Fibroblast of mammary gland (primary cell): Measurements from ENCODE around the gene ZNF234.
"Not testable (repeated sequence)": the region's sequence is repeated elsewhere in the genome, so short reads cannot be mapped to it uniquely, and the experiment has no call there.

Experiments used
- DNase-seq: peaks from one replicate; pipeline ENCODE4 v3.0.0-alpha.2; 2010; ENCODE audit warnings: low read depth
- H3K4me3 ChIP-seq: 2 replicates; pipeline ENCODE4 v1.5.1; 2011; ENCODE audit warnings: low read depth, mild to moderate bottlenecking, low read length, moderate library complexity; ENCODE audit not compliant: control insufficient read depth
- TF ChIP-seq, protein P1 (sequence below): conservative IDR thresholded peaks from 2 replicates; pipeline ENCODE4 v1.5.1; 2011; ENCODE audit warnings: low read depth, low read length, inconsistent platforms; ENCODE audit not compliant: control insufficient read depth, insufficient read depth

ZNF234 gene

DNA sequence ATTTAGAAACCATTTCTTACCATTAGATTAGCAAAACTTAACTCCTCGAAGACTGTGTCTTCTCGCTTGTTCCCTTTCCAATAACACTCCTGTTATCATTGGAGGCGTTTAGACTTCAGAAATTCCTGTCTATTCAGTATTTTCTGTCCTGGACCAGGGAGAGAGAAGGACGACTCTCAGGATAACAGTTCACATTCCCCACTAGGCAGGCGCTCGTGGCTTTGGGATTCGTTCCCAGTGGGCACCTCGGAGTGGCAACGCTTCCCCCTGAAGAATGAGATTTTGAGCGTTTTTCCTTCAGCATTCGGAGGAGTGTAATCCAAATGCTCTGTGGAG, 28.6 kb upstream of the ZNF234 start:
- DNase-seq = no peak
- TF ChIP-seq, protein P1, sequence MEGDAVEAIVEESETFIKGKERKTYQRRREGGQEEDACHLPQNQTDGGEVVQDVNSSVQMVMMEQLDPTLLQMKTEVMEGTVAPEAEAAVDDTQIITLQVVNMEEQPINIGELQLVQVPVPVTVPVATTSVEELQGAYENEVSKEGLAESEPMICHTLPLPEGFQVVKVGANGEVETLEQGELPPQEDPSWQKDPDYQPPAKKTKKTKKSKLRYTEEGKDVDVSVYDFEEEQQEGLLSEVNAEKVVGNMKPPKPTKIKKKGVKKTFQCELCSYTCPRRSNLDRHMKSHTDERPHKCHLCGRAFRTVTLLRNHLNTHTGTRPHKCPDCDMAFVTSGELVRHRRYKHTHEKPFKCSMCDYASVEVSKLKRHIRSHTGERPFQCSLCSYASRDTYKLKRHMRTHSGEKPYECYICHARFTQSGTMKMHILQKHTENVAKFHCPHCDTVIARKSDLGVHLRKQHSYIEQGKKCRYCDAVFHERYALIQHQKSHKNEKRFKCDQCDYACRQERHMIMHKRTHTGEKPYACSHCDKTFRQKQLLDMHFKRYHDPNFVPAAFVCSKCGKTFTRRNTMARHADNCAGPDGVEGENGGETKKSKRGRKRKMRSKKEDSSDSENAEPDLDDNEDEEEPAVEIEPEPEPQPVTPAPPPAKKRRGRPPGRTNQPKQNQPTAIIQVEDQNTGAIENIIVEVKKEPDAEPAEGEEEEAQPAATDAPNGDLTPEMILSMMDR = no peak

DNA sequence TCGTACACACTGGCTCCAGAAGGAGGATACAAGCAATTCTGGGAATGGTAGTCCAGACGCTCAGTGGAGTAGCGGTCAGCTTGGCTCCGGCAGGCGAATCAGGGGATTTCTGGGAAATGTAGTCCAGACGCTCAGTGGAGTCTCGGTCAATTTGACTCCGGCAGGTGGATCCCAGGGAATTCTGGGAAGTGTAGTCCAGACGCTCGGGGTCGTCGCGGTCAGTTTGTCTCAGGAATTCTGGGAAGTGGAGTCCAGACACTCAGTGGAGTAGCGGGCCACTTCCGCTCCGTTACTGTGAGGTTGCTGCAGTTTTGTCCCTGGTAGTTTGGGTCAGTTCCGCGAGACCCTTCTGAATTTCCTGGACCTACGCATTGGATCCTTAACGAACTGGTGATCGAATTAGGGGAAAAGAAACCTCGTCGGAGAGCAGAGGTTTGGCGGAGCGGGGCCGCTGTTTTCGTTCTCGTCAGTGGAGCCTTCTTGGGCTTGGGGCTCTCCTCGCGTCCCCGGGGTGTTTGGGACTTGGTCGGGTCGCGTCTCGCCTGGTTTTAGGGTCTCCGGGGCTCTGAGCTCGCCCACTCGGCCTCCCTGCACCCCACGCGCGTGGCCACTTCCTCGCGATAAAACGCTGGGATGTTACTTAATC, 28.1 kb upstream of the ZNF234 start, which contains the start of gene ZNF225:
TSS of gene ZNF225 (plus strand) at position 262 of the 646 bp plus-strand sequence. CDS start 2,429 bp downstream, outside the sequence.
- H3K4me3 ChIP-seq = peak within 1 kb of the TSS; percentile 96
- TF ChIP-seq, protein P1 = no peak
- DNase-seq = peak; percentile 98

More for the DNA sequence above, 28.6 kb upstream of the ZNF234 start:
- peak overlapping the region; percentile 96 for H3K4me3 ChIP-seq

DNA sequence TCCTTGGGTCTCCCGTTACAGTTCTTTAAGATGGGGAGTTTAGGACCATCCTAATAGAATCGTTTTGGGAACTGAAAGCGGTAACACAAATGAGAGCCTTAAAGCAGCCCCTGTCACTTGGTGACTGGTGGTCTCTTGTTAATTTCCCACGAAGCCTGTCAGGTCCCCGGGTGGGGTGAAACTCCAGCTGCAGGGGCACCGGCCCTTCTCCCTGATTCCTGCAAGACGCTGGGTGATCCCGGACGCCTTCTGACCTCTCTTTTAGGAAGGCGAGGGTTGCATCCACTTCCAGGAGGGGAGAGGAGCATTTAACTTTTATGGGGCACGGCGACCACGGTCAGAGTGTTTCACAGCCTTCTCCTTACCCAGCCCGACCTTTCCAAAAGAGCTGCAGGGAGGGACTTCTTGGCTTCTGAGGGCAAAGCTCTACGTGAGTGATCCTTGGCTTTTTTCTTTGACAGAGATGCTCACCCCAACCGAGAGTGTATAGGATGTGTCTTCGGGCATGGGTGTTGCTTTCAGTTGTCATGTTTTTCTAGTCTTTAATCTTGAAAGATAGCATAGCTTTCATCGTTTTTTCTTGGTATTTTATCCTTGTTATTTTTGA, 27.5 kb upstream of the ZNF234 start:
- DNase-seq = no peak
- H3K4me3 ChIP-seq = peak overlapping the region; percentile 96
- TF ChIP-seq, protein P1 = no peak

DNA sequence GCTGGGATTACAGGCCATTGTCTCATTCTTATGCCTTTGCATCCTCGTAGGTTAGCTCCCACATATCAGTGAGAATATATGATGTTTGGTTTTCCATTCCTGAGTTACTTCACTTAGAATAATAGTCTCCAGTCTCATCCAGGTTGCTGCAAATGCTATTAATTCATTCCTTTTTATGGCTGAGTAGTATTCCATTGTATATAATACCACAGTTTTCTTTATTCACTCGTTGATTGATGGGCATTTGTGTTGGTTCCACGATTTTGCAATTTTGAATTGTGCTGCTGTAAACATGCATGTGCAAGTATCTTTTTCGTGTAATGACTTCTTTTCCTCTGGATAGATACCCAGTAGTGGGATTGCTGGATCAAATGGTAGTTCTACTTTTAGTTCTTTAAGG, 20.2 kb upstream of the ZNF234 start:
- DNase-seq, H3K4me3 ChIP-seq: not testable (repeated sequence)

DNA sequence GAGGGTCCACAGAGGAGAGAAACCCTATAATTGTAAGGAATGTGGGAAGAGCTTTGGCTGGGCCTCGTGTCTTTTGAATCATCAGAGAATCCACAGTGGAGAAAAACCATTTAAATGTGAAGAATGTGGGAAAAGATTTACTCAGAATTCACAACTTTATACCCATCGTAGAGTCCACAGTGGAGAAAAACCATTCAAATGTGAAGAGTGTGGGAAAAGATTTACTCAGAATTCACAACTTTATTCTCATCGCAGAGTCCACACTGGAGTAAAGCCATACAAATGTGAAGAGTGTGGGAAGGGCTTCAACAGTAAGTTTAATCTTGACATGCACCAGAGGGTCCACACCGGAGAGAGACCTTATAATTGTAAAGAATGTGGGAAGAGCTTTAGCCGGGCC, 9.4 kb upstream of the ZNF234 start:
- TF ChIP-seq, protein P1 = no peak
- DNase-seq = no peak
- H3K4me3 ChIP-seq = no peak overlapping the region

DNA sequence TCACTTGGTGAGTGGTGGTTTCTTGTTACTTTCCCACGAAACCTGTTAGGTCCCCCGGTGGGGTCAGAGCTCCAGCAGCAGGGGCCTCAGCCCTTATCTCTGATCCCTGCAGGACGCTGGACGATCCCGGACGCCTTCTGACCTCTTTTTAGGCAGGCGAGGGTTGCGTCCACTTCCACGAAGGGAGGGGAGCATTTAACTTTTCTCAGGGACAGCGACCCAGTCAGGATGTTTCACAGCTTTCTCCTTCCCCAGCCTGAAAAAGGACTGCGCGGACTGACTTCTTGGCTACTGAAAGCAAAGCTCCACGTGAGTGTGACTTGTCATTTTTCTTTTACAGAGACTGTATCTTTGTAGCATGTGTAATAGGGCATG, 692 bp downstream of the ZNF234 start:
- peak overlapping the region; percentile 88 for H3K4me3 ChIP-seq
- peak; percentile 45 for DNase-seq
- TF ChIP-seq, protein P1 = no peak

DNA sequence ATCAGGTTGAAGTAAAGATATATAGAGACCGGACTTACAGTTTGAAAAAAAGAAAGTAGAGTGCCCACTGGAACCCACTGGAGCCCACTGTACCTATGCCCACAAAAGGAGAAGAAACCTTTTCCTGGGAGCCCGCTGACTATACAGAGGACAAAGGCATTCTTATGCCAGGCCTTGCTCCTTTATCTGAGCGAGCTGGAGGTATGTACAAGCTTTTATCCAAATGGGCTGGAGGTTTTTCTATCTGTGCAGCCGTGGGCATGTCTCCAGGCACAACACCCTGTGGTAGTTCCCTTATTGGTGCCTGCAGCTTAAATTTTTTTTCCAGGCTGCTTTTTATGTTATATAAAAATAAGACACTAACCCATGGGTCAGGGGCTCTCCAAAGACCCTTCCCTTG, 8.4 kb downstream of the ZNF234 start:
- H3K4me3 ChIP-seq = no peak overlapping the region
- TF ChIP-seq, protein P1 = no peak
- DNase-seq = no peak
